Neuronal stem cell (in vitro differentiated cells): Measurements from ENCODE around the gene KLK1.
A peak's percentile ranks its signal among the peaks of the same experiment; 100 is the strongest.

Experiments
- DNase-seq: peaks from one replicate; pipeline ENCODE4 v3.0.0-alpha.2; 2013; ENCODE audit warnings: low spot score
- H2AFZ ChIP-seq: one replicate; pipeline ENCODE4 v1.6.1; 2013; ENCODE audit warnings: mild to moderate bottlenecking, low read length, inconsistent platforms
- H2AK5ac ChIP-seq: 2 replicates; pipeline ENCODE4 v1.6.1; 2013; ENCODE audit warnings: low read depth, mild to moderate bottlenecking, inconsistent platforms, low read length, moderate library complexity, mixed read lengths
- H2BK120ac ChIP-seq: 2 replicates; pipeline ENCODE4 v1.6.1; 2013; ENCODE audit warnings: low read depth, mild to moderate bottlenecking, inconsistent platforms, low read length, moderate library complexity, mixed read lengths
- H2BK12ac ChIP-seq: one replicate; pipeline ENCODE4 v1.6.1; 2013; ENCODE audit warnings: low read length, inconsistent platforms
- H2BK15ac ChIP-seq: 2 replicates; pipeline ENCODE4 v1.6.1; 2013; ENCODE audit warnings: mild to moderate bottlenecking, low read length, inconsistent platforms, mixed read lengths
- H2BK5ac ChIP-seq: one replicate; pipeline ENCODE4 v1.6.1; 2013; ENCODE audit warnings: inconsistent platforms, mild to moderate bottlenecking, low read length, moderate library complexity
- H3K14ac ChIP-seq: one replicate; pipeline ENCODE4 v1.6.1; 2013; ENCODE audit warnings: low read length, inconsistent platforms
- H3K18ac ChIP-seq: 2 replicates; pipeline ENCODE4 v1.6.1; 2013; ENCODE audit warnings: low read length, inconsistent platforms
- H3K23ac ChIP-seq: 2 replicates; pipeline ENCODE4 v1.6.1; 2013; ENCODE audit warnings: low read depth, mild to moderate bottlenecking, mixed read lengths, low read length, inconsistent platforms; ENCODE audit not compliant: poor library complexity
- H3K27ac ChIP-seq: replicated peaks from 3 replicates; pipeline ENCODE4 v1.5.1; 2013; ENCODE audit warnings: low read length, inconsistent platforms
- H3K27me3 ChIP-seq, 3 experiments: 2 replicates each; pipeline ENCODE4 v1.6.1; 2013; ENCODE audit warnings: low read length in 3 of 3, mild to moderate bottlenecking in 2 of 3, inconsistent platforms in 1 of 3, low read depth in 1 of 3, mixed read lengths in 1 of 3, moderate library complexity in 1 of 3; ENCODE audit not compliant: control insufficient read depth in 3 of 3, insufficient read depth in 3 of 3
- H3K36me3 ChIP-seq, 2 donors: replicated peaks in 1 of 2; 2 replicates each; pipeline ENCODE4 v1.6.1; 2013; ENCODE audit warnings: low read length in 2 of 2; ENCODE audit not compliant: control insufficient read depth in 2 of 2, insufficient read depth in 2 of 2
- H3K4ac ChIP-seq: 2 replicates; pipeline ENCODE4 v1.6.1; 2013; ENCODE audit warnings: inconsistent platforms, mild to moderate bottlenecking, low read length, moderate library complexity
- H3K4me1 ChIP-seq, 2 donors: 1 replicate in 1 of 2; 2 replicates in 1 of 2; pipeline ENCODE4 v1.6.1; 2013; ENCODE audit warnings: low read length in 2 of 2, low read depth in 1 of 2; ENCODE audit not compliant: control insufficient read depth in 2 of 2, insufficient read depth in 1 of 2
- H3K4me2 ChIP-seq: one replicate; pipeline ENCODE4 v1.6.1; 2013; ENCODE audit warnings: mild to moderate bottlenecking, low read length, inconsistent platforms; ENCODE audit not compliant: insufficient read depth, poor library complexity, severe bottlenecking
- H3K4me3 ChIP-seq, 2 donors: 2 replicates each; pipeline ENCODE4 v1.5.1; 2013; ENCODE audit warnings: low read length in 2 of 2, mild to moderate bottlenecking in 2 of 2, inconsistent platforms in 1 of 2, moderate library complexity in 1 of 2
- H3K79me1 ChIP-seq: one replicate; pipeline ENCODE4 v1.6.1; 2013; ENCODE audit warnings: low read depth, mild to moderate bottlenecking, inconsistent platforms, low read length, moderate library complexity
- H3K9ac ChIP-seq: one replicate; pipeline ENCODE4 v1.6.1; 2013; ENCODE audit warnings: mild to moderate bottlenecking, low read depth, low read length, inconsistent platforms; ENCODE audit not compliant: poor library complexity
- H3K9me3 ChIP-seq, 2 donors: replicated peaks in 1 of 2; 2 replicates each; pipeline versions ENCODE3 to v1.6.1; 2013; ENCODE audit warnings: low read length in 2 of 2, mild to moderate bottlenecking in 2 of 2, inconsistent platforms in 1 of 2, low read depth in 1 of 2, mixed read lengths in 1 of 2, moderate library complexity in 1 of 2; ENCODE audit not compliant: control insufficient read depth in 2 of 2, insufficient read depth in 1 of 2
- H4K8ac ChIP-seq: one replicate; pipeline ENCODE4 v1.6.1; 2013; ENCODE audit warnings: low read depth, mild to moderate bottlenecking, inconsistent platforms, low read length, moderate library complexity
- H4K91ac ChIP-seq: one replicate; pipeline ENCODE4 v1.6.1; 2013; ENCODE audit warnings: low read length, low read depth, mild to moderate bottlenecking, inconsistent platforms; ENCODE audit not compliant: poor library complexity
- WGBS, 2 donors: extraction: QIAGEN DNeasy Blood & Tissue Kit; methylation state at CpG; one replicate each; pipeline ENCODE4 v1.1.7; 2013; ENCODE audit warnings: missing lambda C conversion rate in 2 of 2, mixed read lengths in 1 of 2; ENCODE audit not compliant: insufficient read length in 2 of 2, insufficient replicate concordance in 1 of 2; ENCODE audit errors: extremely low coverage in 2 of 2; 5-methylcytosine and 5-hydroxymethylcytosine counted together

KLK1 gene

DNA sequence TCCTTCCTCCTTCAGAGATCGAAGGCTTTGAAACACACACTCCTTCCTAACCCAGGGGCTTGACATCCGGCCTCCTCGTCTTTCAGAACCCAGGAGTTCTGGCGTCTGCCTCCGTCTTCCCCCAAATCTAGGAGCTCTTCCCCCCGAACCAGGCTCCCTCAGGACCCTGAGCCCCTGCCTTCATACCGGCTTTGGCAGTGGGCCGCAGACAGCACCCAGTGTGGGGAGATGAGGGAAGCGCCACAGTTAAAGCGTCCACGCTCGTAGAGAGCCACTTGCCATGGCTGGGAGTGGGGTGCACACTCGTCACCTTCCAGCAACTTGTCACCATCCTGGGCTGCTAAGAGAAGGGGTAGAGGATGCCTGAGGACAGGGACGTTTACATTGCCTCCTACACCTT is 3.9 kb upstream of the KLK1 start:
- Histone ChIP-seq H3K4me2 (no peak overlapping the region), H3K4me3 (no peak overlapping the region), H3K23ac (peak overlapping the region; percentile 67), H3K79me1 (no peaks in the 10 kb centered on the region), H3K27me3 (peaks cover 0 to 27% (median 5%) of the 10 kb centered on the region in 3 experiments), H4K8ac (no peak overlapping the region), H3K4me1 (peaks cover 0 to 3% of the 10 kb centered on the region in 2 donors), H3K9ac (no peak overlapping the region), H2BK15ac (no peak overlapping the region), H2BK12ac (no peak overlapping the region), H3K36me3 (no peaks in the 10 kb centered on the region), H3K18ac (peak overlapping the region; percentile 67), H3K14ac (no peak overlapping the region), H2AFZ (no peak overlapping the region), H2BK120ac (no peak overlapping the region), H2AK5ac (no peak overlapping the region), H2BK5ac (no peak overlapping the region), H3K27ac (no peak overlapping the region), H4K91ac (no peak overlapping the region), H3K4ac (peak overlapping the region; percentile 17), H3K9me3 (peaks cover 0 to 6% of the 10 kb centered on the region in 2 donors)
- WGBS, 2 donors = no CpG with 5 or more reads among the region's 14 CpGs
- no peak for DNase-seq

DNA sequence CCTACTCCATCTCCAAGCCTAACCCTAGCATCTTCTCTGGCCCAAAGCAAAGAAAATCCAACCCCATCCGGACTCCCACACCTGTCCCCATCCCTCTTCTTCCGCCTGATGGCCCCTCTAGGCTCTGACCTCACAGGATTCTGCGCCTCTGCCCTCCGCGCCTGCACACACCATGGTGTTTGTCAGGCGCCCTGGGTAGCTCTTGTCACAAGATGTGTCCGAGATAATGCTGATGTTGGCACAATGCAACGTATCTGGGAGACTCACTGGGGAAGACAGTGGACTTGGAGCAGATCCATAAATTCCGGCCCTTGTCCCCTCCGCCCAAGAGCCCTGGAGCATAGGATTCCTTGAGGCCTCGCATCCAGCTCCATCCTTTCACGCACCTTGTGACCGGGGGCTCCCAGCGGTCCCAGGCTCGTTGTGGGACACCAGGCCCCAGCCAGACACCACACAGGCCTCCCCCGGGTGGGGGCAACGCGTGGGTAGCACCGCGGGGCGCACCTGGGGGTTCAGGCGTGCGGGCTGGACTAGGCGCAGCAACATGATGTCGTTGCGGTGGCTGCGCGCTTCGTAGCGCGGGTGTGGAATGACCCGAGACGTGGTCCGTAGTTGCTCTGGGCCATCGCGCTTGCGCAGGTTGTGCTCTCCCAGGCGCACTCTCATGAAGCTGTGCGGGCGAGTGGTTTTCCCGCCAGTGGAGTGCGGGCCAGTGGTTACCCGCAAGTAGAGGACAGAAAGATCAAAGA is 3.1 kb upstream of the KLK1 start:
- Histone ChIP-seq H2BK12ac (no peak overlapping the region), H3K9me3 (peaks cover 0 to 6% of the 10 kb centered on the region in 2 donors), H4K8ac (no peak overlapping the region), H3K79me1 (no peaks in the 10 kb centered on the region), H3K36me3 (no peaks in the 10 kb centered on the region), H3K4me2 (no peak overlapping the region), H3K23ac (peak overlapping the region; percentile 46), H3K14ac (peak overlapping the region; percentile 63), H3K9ac (no peak overlapping the region), H2BK5ac (no peak overlapping the region), H3K27ac (no peak overlapping the region), H2AK5ac (peak overlapping the region; percentile 40), H4K91ac (no peak overlapping the region), H2AFZ (no peak overlapping the region), H2BK15ac (no peak overlapping the region), H3K4me1 (peaks cover 0 to 3% of the 10 kb centered on the region in 2 donors), H2BK120ac (no peak overlapping the region), H3K4me3 (no peak overlapping the region), H3K18ac (peak overlapping the region; percentile 35), H3K27me3 (peaks cover 0 to 36% (median 13%) of the 10 kb centered on the region in 3 experiments), H3K4ac (no peak overlapping the region)
- WGBS, 2 donors = no CpG with 5 or more reads among the region's 43 CpGs
- no peak for DNase-seq

DNA sequence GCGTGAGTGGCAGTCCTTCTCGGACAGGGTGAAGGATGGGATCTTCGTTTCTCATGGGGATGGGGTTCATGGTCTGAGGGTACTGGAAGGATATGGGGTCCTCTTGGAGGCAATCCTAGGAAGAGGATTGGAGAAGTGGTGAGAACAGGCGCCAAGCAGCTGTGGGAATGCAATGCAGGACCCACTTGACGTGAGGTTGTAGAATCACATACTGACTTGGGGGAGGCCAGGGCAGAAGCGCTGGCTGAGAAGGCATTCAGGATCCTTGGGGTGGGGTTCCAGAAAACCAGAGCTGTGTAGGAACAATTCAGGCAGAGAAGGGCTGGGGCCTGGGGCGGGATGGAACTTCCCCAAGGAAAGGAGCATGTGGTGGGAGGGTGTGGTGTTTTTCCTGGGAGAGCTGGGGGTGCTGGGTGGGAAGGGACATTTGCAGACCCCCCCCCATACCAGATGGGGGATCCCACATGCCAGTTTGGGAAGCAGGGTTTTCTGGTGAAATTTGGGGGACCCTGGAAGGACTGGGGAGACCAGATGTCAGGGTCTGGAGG is 852 bp downstream of the KLK1 start:
- Histone ChIP-seq H3K36me3 (no peaks in the 10 kb centered on the region), H3K27ac (no peak overlapping the region), H3K9ac (no peak overlapping the region), H3K4ac (no peak overlapping the region), H3K27me3 (peaks cover 10 to 68% (median 47%) of the 10 kb centered on the region in 3 experiments), H3K14ac (no peak overlapping the region), H2BK12ac (no peak overlapping the region), H3K79me1 (no peaks in the 10 kb centered on the region), H3K4me1 (peaks cover 0 to 3% of the 10 kb centered on the region in 2 donors), H2BK5ac (no peak overlapping the region), H2AK5ac (no peak overlapping the region), H4K91ac (no peak overlapping the region), H3K4me3 (no peak overlapping the region), H3K23ac (no peak overlapping the region), H2AFZ (no peak overlapping the region), H2BK120ac (no peak overlapping the region), H4K8ac (no peak overlapping the region), H3K9me3 (peaks cover 0 to 6% of the 10 kb centered on the region in 2 donors), H3K18ac (no peak overlapping the region), H2BK15ac (no peak overlapping the region), H3K4me2 (no peak overlapping the region)
- DNase-seq = no peak
- no CpG with 5 or more reads among the region's 7 CpGs for WGBS, 2 donors

DNA sequence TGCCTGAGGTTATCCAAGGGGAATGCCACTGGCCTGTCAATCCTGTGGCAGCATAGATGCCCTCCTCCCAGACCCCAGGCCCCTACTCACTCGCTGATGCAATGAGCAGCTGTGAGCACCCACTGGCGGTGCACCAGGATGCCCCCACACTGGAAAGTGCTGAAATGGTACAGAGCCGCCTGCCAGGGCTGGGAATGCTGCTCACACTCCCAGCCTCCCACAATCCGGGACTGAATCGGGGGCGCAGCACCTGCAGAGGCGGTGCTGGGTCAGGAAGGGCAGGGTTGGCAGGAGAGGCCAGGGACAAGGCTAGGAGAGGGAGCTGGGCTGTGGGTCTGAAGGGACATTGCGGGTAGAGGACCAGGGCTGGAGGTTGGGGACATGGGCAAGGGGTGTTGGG is 2.0 kb downstream of the KLK1 start:
- WGBS, 2 donors = no CpG with 5 or more reads among the region's 8 CpGs
- no peak for DNase-seq
- H3K79me1 ChIP-seq = no peaks in the 10 kb centered on the region
- H3K4me2 ChIP-seq = no peak overlapping the region
- peaks cover 0 to 3% of the 10 kb centered on the region in 2 donors for H3K4me1 ChIP-seq
- H3K4me3 ChIP-seq = no peak overlapping the region
- H3K4ac ChIP-seq = no peak overlapping the region
- peaks cover 0 to 3% of the 10 kb centered on the region in 2 donors for H3K9me3 ChIP-seq
- no peak overlapping the region for H4K8ac ChIP-seq
- no peak overlapping the region for H4K91ac ChIP-seq
- H3K14ac ChIP-seq = no peak overlapping the region
- peaks cover 10 to 79% (median 53%) of the 10 kb centered on the region in 3 experiments for H3K27me3 ChIP-seq
- no peaks in the 10 kb centered on the region for H3K36me3 ChIP-seq
- no peak overlapping the region for H3K18ac ChIP-seq
- no peak overlapping the region for H2BK5ac ChIP-seq
- H2BK120ac ChIP-seq = no peak overlapping the region
- H2AFZ ChIP-seq = no peak overlapping the region
- peak overlapping the region; percentile 54 for H3K9ac ChIP-seq
- no peak overlapping the region for H2BK12ac ChIP-seq
- H3K23ac ChIP-seq = no peak overlapping the region
- peak overlapping the region; percentile 8 for H2AK5ac ChIP-seq
- H2BK15ac ChIP-seq = no peak overlapping the region
- no peak overlapping the region for H3K27ac ChIP-seq
